Brain microvascular endothelial cell (primary cell): ENCODE measurements around the gene PPP1R3A.

Experiments
- DNase-seq: peaks from one replicate; pipeline ENCODE4 v3.0.0-alpha.2; 2020
- H3K27ac ChIP-seq: fragments of 250-450 bp; sonication (Bioruptor Pico); 2 replicates; pipeline ENCODE4 v1.5.1; 2020; ENCODE audit warnings: mild to moderate bottlenecking, moderate library complexity
- H3K27me3 ChIP-seq: fragments of 250-450 bp; sonication (Bioruptor Pico); replicated peaks from 2 replicates; pipeline ENCODE4 v1.5.1; 2020; ENCODE audit warnings: mild to moderate bottlenecking
- H3K36me3 ChIP-seq: fragments of 250-450 bp; sonication (Bioruptor Pico); replicated peaks from 2 replicates; pipeline ENCODE4 v1.5.1; 2020; ENCODE audit warnings: mild to moderate bottlenecking
- H3K4me3 ChIP-seq: 2 replicates; pipeline ENCODE4 v1.5.1; 2011; ENCODE audit warnings: low read depth, mild to moderate bottlenecking, control low read depth, low read length, moderate library complexity
- CTCF ChIP-seq: IDR thresholded peaks from 2 replicates; pipeline ENCODE4 v1.5.1; 2011; ENCODE audit warnings: low read depth, mild to moderate bottlenecking, moderate library complexity, low read length, control low read depth, inconsistent platforms; ENCODE audit errors: missing control alignments
- in situ Hi-C: cut with HindIII; loops from 2 replicates; pipeline ENCODE4 v1.10.0; 2017; ENCODE audit warnings: low sequenced_read_pairs, low pct_ligation_motif_present

The PPP1R3A gene

GRCh38 chr7:113892818-113893217 is 26.0 kb downstream of the PPP1R3A start:
- peak; percentile 10 for DNase-seq
- no peak overlapping the region for H3K27ac ChIP-seq
- H3K36me3 ChIP-seq = no peaks in the 10 kb centered on the region
- no peaks in the 10 kb centered on the region for H3K27me3 ChIP-seq
- in situ Hi-C loops = no loop called here
- no peak overlapping the region for H3K4me3 ChIP-seq
- TF ChIP-seq CTCF = no peak

- Histone ChIP-seq H3K27me3 (no peaks in the 10 kb centered on the region), H3K27ac (no peak overlapping the region), H3K4me3 (no peak overlapping the region), H3K36me3 (no peaks in the 10 kb centered on the region)
- TF ChIP-seq CTCF = no peak
- in situ Hi-C loops = no loop called here
- peak; percentile 22 for DNase-seq
Observed at GRCh38 chr7:113891828-113892227, 27.0 kb downstream of the PPP1R3A start.

GRCh38 chr7:113891031-113891350 is 27.8 kb downstream of the PPP1R3A start:
- Histone ChIP-seq H3K4me3 (no peak overlapping the region), H3K36me3 (no peaks in the 10 kb centered on the region), H3K27me3 (no peaks in the 10 kb centered on the region), H3K27ac (no peak overlapping the region)
- TF ChIP-seq CTCF = no peak
- no peak for DNase-seq
- in situ Hi-C loops = no loop called here

GRCh38 chr7:113890331-113891030 is 28.3 kb downstream of the PPP1R3A start:
- Histone ChIP-seq H3K27me3 (no peaks in the 10 kb centered on the region), H3K4me3 (no peak overlapping the region), H3K27ac (no peak overlapping the region), H3K36me3 (no peaks in the 10 kb centered on the region)
- in situ Hi-C loops = no loop called here
- peak; percentile 20 for DNase-seq
- no peak for TF ChIP-seq CTCF

- H3K27me3 ChIP-seq = no peaks in the 10 kb centered on the region
- no peak for TF ChIP-seq CTCF
- in situ Hi-C loops = no loop called here
- DNase-seq = no peak
- H3K36me3 ChIP-seq = no peaks in the 10 kb centered on the region
- H3K4me3 ChIP-seq = no peak overlapping the region
- no peak overlapping the region for H3K27ac ChIP-seq
Observed at GRCh38 chr7:113883096-113883495, 35.7 kb downstream of the PPP1R3A start.

DNA sequence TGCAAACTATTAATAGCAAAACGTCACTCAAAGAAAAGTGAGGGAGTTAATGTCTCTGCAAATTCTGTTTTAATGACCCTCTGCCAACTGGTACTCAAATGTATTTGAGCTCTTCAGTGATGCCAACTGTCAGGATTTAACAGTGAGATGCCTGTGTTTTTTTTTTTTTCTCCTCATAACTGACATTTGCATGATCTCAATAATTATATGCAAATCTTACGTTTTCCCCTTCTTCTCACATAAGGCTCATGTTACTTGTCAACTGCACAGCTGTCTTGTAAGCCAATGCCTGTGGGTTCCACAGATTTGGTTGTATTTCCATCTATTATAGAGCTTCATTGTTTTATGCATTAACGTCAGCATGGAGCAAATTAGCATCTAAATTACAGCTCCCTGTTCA is 38.2 kb downstream of the PPP1R3A start:
- Histone ChIP-seq H3K27me3 (no peaks in the 10 kb centered on the region), H3K4me3 (no peak overlapping the region), H3K27ac (no peak overlapping the region), H3K36me3 (no peaks in the 10 kb centered on the region)
- no peak for TF ChIP-seq CTCF
- in situ Hi-C loops = no loop called here
- no peak for DNase-seq
